HCT116 (cell line): Measurements from ENCODE around the gene APOBEC3G. TPM values are rescaled to one million over a fixed set of nuclear protein-coding genes. Genes with fewer than 3 reads are reported as not detected.

ENCODE experiments used
- ATAC-seq: fragments of 200-7000 bp; cut with Tn5 transposase; 2 replicates; pipeline ENCODE4 v1.9.1; 2020; ENCODE audit warnings: mild to moderate bottlenecking, moderate library complexity
- BruUV-seq: library from RNA; stranded (reverse); fragments of 400-500 nt; replicated peaks from 2 replicates; lab custom pipeline; 2021; lab: Mats Ljungman, UMichigan
- CTCF ChIA-PET: fragments of 300-600 bp; sonication (Branson Sonifier 250); formaldehyde crosslinking; loops from one replicate; lab custom pipeline; 2021; ENCODE audit warnings: antibody characterized with exemption; lab: Charles Lee
- POLR2A ChIA-PET: fragments of 300-600, 350-600 bp; sonication (Branson Sonifier 250); formaldehyde crosslinking; loops from one replicate; lab custom pipeline; 2021; ENCODE audit warnings: antibody characterized with exemption; lab: Charles Lee
- RAD21 ChIA-PET, 2 experiments: fragments of 300-600 bp; sonication (Branson Sonifier 250); formaldehyde crosslinking; loops; one replicate each; lab custom pipeline; 2023; ENCODE audit warnings: low total read pairs in 2 of 2; ENCODE audit not compliant: uncharacterized antibody in 2 of 2, unreplicated experiment in 2 of 2, low non-redundant PET in 1 of 2; lab: Charles Lee
- DNase-seq: peaks from one replicate; pipeline ENCODE4 v3.0.0-alpha.2; 2010; ENCODE audit warnings: low read depth, low spot score
- H2AFZ ChIP-seq: fragments of 200-600 bp; shearing (Covaris generic), sonication (generic); 2 replicates; pipeline ENCODE4 v1.6.1; 2017; ENCODE audit warnings: low read depth, mixed run types, mixed read lengths, antibody characterized with exemption, low read length; ENCODE audit not compliant: poor library complexity, severe bottlenecking
- H3K27ac ChIP-seq: 2 replicates; pipeline ENCODE4 v1.5.1; 2012; ENCODE audit warnings: low read depth, low read length
- H3K27me3 ChIP-seq: fragments of 200-600 bp; sonication (generic); 2 replicates; pipeline ENCODE4 v1.6.1; 2016; ENCODE audit warnings: mixed run types, low read length, mixed read lengths; ENCODE audit not compliant: insufficient read depth
- H3K36me3 ChIP-seq, 2 experiments: fragments of 200-500 bp in 1 of 2; fragments of 200-600 bp in 1 of 2; sonication (Bioruptor generic) in 1 of 2; sonication (generic) in 1 of 2; 2 replicates each; pipeline versions ENCODE4 v1.5.1 to v1.6.1; 2014 to 2016; ENCODE audit warnings: low read length in 2 of 2, inconsistent platforms in 1 of 2, mixed read lengths in 1 of 2, mixed run types in 1 of 2; ENCODE audit not compliant: insufficient read depth in 2 of 2, control insufficient read depth in 1 of 2
- H3K4me1 ChIP-seq, 2 experiments: fragments of 200-600 bp in 1 of 2; sonication (generic) in 1 of 2; 2 replicates each; pipeline versions ENCODE4 v1.5.1 to v1.6.1; 2012 to 2017; ENCODE audit warnings: low read length in 2 of 2, inconsistent platforms in 1 of 2, mild to moderate bottlenecking in 1 of 2, mixed read lengths in 1 of 2, mixed run types in 1 of 2, moderate library complexity in 1 of 2; ENCODE audit not compliant: insufficient read depth in 2 of 2, control insufficient read depth in 1 of 2
- H3K4me2 ChIP-seq: fragments of 200-600 bp; sonication (generic); 2 replicates; pipeline ENCODE4 v1.6.1; 2017; ENCODE audit warnings: mixed run types, low read length, mixed read lengths
- H3K4me3 ChIP-seq, 2 experiments: fragments of 200-600 bp in 1 of 2; sonication (generic) in 1 of 2; replicated peaks in 1 of 2; 2 replicates each; pipeline ENCODE4 v1.5.1; 2011 to 2016; ENCODE audit warnings: low read length in 2 of 2, control low read depth in 1 of 2, low read depth in 1 of 2, mild to moderate bottlenecking in 1 of 2, mixed read lengths in 1 of 2, mixed run types in 1 of 2
- H3K79me2 ChIP-seq: fragments of 200-600 bp; sonication (generic); 2 replicates; pipeline ENCODE4 v1.6.1; 2017; ENCODE audit warnings: mild to moderate bottlenecking, mixed run types, low read length, moderate library complexity, mixed read lengths; ENCODE audit not compliant: insufficient read depth
- H3K9ac ChIP-seq: fragments of 200-600 bp; sonication (generic); 2 replicates; pipeline ENCODE4 v1.6.1; 2016; ENCODE audit warnings: low read length, mixed read lengths
- H3K9me2 ChIP-seq: fragments of 200-600 bp; sonication (generic), shearing (Covaris generic); 2 replicates; pipeline ENCODE4 v1.6.1; 2017; ENCODE audit warnings: mixed run types, mild to moderate bottlenecking, moderate library complexity; ENCODE audit not compliant: insufficient read depth
- H3K9me3 ChIP-seq, 2 experiments: fragments of 200-500 bp in 1 of 2; fragments of 200-600 bp in 1 of 2; sonication (Bioruptor generic) in 1 of 2; sonication (generic) in 1 of 2; 2 replicates each; pipeline ENCODE4 v1.6.1; 2014 to 2017; ENCODE audit warnings: low read length in 2 of 2, mixed read lengths in 2 of 2, inconsistent platforms in 1 of 2, low read depth in 1 of 2, mild to moderate bottlenecking in 1 of 2, mixed run types in 1 of 2, moderate library complexity in 1 of 2; ENCODE audit not compliant: control insufficient read depth in 1 of 2, insufficient read depth in 1 of 2
- H4K20me1 ChIP-seq: fragments of 200-600 bp; sonication (generic), shearing (Covaris generic); 2 replicates; pipeline ENCODE4 v1.6.1; 2017; ENCODE audit warnings: mixed run types, mild to moderate bottlenecking, moderate library complexity; ENCODE audit not compliant: insufficient read depth
- CBX3 ChIP-seq: IDR thresholded peaks from 2 replicates; pipeline ENCODE4 v1.6.1; 2012; ENCODE audit warnings: low read depth
- CTCF ChIP-seq, 3 experiments: fragments of 200-600 bp in 1 of 3; sonication (generic) in 1 of 3; IDR thresholded peaks in 2 of 3; conservative IDR thresholded peaks in 1 of 3; 2 replicates each; pipeline ENCODE4 v1.5.1; 2012 to 2017; ENCODE audit warnings: low read depth in 2 of 3, low read length in 2 of 3, antibody characterized with exemption in 1 of 3, borderline replicate concordance in 1 of 3, control low read depth in 1 of 3, mild to moderate bottlenecking in 1 of 3, mixed read lengths in 1 of 3, mixed run types in 1 of 3, moderate library complexity in 1 of 3; ENCODE audit not compliant: insufficient read depth in 1 of 3
- ELF1 ChIP-seq: IDR thresholded peaks from 2 replicates; pipeline ENCODE4 v1.6.1; 2012; ENCODE audit warnings: low read depth, borderline replicate concordance
- EZH2phosphoT487 ChIP-seq: fragments of 200-600 bp; IDR thresholded peaks from 2 replicates; pipeline ENCODE4 v1.6.1; 2018; ENCODE audit warnings: antibody characterized with exemption, borderline replicate concordance
- POLR2AphosphoS5 ChIP-seq: IDR thresholded peaks from 2 replicates; pipeline ENCODE4 v1.6.1; 2011; ENCODE audit warnings: mild to moderate bottlenecking, low read depth, low read length, moderate library complexity
- RAD21 ChIP-seq: IDR thresholded peaks from 2 replicates; pipeline ENCODE4 v1.6.1; 2012; ENCODE audit warnings: low read depth, mild to moderate bottlenecking
- TCF7L2 ChIP-seq: IDR thresholded peaks from 2 replicates; pipeline ENCODE4 v1.7.0; 2011; ENCODE audit warnings: borderline replicate concordance, inconsistent platforms; ENCODE audit not compliant: insufficient read depth, insufficient read length; ENCODE audit errors: extremely low read depth
- intact Hi-C: fragments of 100-400 bp; cut with micrococcal nuclease; formaldehyde crosslinking; loops from 2 replicates; pipeline ENCODE4 v1.10.0; 2022
- total RNA-seq: library from RNA; stranded (reverse); gene quantifications from one replicate; pipeline ENCODE4 v1.2.1, GENCODE V29; 2021; ENCODE audit not compliant: unreplicated experiment
- TF ChIP-seq, protein P1 (sequence below): IDR thresholded peaks from 2 replicates; pipeline ENCODE4 v1.6.1; 2012; ENCODE audit warnings: low read depth

APOBEC3G gene
- total RNA-seq, 1 experiment from 2014 or later = 0.71 TPM

DNA sequence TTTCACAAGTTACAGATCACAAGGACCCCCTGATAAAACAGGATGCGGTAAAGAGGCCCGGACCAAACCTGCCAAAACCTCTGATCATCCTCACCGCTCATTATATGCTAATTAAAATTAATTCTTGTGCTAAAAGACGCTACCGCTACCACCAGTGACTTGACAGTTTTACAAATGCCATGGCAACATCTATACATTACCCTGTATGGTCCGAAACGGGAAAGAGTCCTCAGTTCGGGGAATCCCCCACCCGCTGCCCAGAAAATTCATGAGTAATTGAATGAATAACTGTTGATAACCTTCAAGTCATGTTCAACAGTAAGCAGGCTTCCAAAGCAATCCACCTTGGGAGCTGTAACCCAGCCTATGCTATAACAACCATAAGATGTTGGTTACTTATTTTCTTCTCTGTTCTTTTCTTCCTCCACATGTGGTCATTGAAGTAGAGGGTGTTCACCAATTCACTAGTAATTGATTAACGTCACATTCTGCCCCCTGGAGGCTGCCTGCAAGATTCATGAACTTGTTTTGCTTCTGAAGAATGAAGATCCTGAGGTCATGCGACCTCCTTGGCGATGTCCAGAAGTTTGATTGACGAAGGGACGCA lies 40.6 kb downstream of the APOBEC3G start:
- intact Hi-C loops = loop anchor here (1.0 to 5.0 kb wide), 5 partner anchors 110 to 1065 kb away; no protein-coding TSS in a partner anchor
- CTCF ChIA-PET = interaction anchor here (0.7 to 0.9 kb wide), 2 partner anchors 349 to 350 kb away, joined by 3 read pairs; no protein-coding TSS in a partner anchor
- Histone ChIP-seq H3K36me3 (no peaks in the 10 kb centered on the region), H3K4me1 (no peaks in the 10 kb centered on the region), H3K9ac (no peak overlapping the region), H3K9me3 (no peaks in the 10 kb centered on the region), H3K27ac (no peak overlapping the region), H2AFZ (no peak overlapping the region), H3K4me2 (no peak overlapping the region), H3K79me2 (no peaks in the 10 kb centered on the region), H3K27me3 (no peaks in the 10 kb centered on the region)
- ATAC-seq (peak; percentile 76), DNase-seq (peak; percentile 53)
- POLR2A ChIA-PET = no interaction called here
- TF ChIP-seq POLR2AphosphoS5 (no peak), ELF1 (no peak), TCF7L2 (no peak), CBX3 (0 out of 2 replicates have a peak, but pooled peaks have one; percentile 10), CTCF (IDR thresholded peaks at IDR 0.05 in 2 of 3, conservative IDR thresholded peaks at IDR 0.05 in 1 of 3; ENCODE audit: borderline replicate concordance in 1 of 3, insufficient read depth in 1 of 3, low read depth in 2 of 3, low read length in 2 of 3) (peak; percentile 65 to 80 (median 75)), RAD21 (peak; percentile 84), EZH2phosphoT487 (no peak)
- TF ChIP-seq, protein P1, sequence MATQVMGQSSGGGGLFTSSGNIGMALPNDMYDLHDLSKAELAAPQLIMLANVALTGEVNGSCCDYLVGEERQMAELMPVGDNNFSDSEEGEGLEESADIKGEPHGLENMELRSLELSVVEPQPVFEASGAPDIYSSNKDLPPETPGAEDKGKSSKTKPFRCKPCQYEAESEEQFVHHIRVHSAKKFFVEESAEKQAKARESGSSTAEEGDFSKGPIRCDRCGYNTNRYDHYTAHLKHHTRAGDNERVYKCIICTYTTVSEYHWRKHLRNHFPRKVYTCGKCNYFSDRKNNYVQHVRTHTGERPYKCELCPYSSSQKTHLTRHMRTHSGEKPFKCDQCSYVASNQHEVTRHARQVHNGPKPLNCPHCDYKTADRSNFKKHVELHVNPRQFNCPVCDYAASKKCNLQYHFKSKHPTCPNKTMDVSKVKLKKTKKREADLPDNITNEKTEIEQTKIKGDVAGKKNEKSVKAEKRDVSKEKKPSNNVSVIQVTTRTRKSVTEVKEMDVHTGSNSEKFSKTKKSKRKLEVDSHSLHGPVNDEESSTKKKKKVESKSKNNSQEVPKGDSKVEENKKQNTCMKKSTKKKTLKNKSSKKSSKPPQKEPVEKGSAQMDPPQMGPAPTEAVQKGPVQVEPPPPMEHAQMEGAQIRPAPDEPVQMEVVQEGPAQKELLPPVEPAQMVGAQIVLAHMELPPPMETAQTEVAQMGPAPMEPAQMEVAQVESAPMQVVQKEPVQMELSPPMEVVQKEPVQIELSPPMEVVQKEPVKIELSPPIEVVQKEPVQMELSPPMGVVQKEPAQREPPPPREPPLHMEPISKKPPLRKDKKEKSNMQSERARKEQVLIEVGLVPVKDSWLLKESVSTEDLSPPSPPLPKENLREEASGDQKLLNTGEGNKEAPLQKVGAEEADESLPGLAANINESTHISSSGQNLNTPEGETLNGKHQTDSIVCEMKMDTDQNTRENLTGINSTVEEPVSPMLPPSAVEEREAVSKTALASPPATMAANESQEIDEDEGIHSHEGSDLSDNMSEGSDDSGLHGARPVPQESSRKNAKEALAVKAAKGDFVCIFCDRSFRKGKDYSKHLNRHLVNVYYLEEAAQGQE = no peak
- TF ChIP-seq, all 23 proteins: peak for 3
- BruUV-seq = no TSS peak
- RAD21 ChIA-PET = no interaction called here
- no peaks in the 10 kb centered on the region for H4K20me1 ChIP-seq
- no peak overlapping the region for H3K4me3 ChIP-seq
- no peaks in the 10 kb centered on the region for H3K9me2 ChIP-seq
